ENCODE results near the gene RGS14.

Gene RGS14

DNA sequence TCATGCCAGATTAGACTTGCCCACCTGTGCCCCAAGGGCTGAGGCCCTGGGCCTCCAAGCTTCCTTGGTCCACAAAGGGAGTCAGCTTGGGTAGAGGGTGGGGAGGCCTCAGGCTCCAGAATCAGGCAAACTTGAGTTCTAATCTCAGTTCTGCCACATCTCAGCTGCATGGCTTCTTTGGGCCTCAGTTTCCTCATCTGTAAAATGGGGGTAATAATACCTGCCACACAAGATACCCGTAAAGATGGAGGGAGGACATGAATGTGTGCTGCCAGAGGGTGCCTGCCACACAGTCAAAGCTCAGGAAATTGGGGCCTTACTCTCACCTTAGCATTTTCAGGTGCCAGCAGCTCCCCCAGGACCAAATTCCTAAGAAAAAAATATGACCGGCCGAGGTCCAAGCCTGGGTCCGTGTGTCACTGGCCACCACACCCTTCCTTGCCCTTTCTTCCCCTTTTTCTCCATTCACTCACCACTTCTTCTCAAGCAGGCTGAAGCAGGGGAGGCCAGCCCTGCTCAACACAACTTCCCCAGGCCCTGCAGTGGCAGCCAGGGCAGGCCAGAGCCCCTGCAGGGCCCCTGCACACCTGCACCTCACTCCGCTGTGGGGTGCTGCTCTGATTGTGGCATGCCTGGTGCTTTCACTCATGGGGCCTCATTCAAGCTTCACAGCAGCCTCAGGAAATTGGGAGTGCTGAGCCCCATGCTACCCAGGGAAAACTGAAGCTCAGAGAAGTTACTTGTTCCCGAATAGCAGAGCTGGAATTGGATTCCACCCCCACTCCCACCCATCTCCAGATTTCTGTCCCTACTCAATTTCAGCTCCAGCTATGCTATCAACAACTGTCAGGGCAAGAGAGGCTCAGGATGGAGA lies 3.9 kb downstream of the RGS14 start:
- no peak overlapping the region for H3K4me3 ChIP-seq (ENCODE audit: control insufficient read depth, low read depth, low read length)
- TF ChIP-seq, protein P1, sequence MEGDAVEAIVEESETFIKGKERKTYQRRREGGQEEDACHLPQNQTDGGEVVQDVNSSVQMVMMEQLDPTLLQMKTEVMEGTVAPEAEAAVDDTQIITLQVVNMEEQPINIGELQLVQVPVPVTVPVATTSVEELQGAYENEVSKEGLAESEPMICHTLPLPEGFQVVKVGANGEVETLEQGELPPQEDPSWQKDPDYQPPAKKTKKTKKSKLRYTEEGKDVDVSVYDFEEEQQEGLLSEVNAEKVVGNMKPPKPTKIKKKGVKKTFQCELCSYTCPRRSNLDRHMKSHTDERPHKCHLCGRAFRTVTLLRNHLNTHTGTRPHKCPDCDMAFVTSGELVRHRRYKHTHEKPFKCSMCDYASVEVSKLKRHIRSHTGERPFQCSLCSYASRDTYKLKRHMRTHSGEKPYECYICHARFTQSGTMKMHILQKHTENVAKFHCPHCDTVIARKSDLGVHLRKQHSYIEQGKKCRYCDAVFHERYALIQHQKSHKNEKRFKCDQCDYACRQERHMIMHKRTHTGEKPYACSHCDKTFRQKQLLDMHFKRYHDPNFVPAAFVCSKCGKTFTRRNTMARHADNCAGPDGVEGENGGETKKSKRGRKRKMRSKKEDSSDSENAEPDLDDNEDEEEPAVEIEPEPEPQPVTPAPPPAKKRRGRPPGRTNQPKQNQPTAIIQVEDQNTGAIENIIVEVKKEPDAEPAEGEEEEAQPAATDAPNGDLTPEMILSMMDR (IDR thresholded peaks at IDR 0.05; ENCODE audit: control insufficient read depth, insufficient read depth, low read depth, low read length, missing control alignments): no peak
- no peak for DNase-seq (ENCODE audit: low read depth)

DNA sequence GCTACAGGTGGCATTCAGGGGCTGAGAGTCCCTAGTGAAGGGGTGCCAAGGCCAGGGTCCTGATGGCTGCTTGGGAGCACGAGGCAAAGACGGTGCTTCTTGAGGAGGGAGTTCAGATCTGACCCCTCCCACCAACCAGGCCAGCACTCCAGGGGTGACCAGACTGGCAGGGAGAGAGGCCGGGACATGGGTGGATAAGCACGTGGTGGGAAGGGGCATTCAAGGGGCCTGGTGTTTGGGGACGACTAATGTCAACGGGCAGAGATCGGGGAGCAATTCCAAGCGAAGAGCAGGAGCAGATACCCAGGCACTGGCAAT lies 4.5 kb downstream of the RGS14 start:
- H3K4me3 ChIP-seq (ENCODE audit: control insufficient read depth, low read depth, low read length): no peak overlapping the region
- TF ChIP-seq, protein P1 (IDR thresholded peaks at IDR 0.05; ENCODE audit: control insufficient read depth, insufficient read depth, low read depth, low read length, missing control alignments): no peak
- DNase-seq (ENCODE audit: low read depth): no peak

DNA sequence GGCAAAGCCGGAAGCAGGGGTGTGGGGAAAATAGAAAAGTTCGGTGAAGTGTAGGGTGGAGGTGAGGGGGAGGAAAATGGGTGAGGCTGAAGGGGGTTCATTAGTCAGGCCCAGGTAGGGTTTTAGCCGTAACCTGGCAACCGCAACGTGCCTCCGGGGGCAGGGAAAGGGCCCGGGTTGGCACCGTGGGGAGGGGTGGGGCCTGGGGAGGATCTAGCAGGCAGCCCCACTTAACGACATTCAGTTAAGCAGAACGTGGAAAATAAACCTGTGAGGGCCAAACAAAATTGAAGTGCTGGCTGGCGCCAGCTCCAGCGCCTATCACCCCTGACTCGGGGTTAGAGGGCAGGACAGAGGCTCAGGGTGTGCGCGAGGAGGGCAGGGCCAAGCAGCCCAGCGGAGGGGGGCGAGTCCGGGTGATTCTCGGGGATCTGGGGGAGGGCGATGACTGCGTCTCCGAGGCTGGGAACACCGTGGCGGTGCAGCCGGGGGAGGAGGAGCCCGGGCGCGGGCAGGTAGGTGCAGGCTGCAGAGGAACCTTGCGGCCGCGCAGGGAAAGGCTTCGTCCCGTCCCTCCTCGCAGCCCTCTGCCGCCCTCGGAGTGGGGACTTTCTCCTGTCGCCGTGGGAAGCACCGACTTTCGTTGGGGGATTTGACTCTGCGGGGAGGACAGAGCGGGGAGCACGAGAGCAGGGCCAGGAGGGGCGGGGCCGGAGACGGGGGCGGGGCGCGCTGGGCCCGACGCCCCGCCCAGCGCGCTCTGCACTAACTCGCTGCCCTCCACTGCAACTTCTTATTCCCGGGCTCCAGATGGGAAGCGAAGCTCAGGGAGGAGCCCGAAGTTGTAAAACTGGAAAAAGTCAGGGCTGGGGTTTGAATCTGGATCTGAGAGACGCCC lies 5.1 kb downstream of the RGS14 start:
- peak overlapping the region; percentile 40 for H3K4me3 ChIP-seq (ENCODE audit: control insufficient read depth, low read depth, low read length)
- DNase-seq (ENCODE audit: low read depth): no peak
- TF ChIP-seq, protein P1 (IDR thresholded peaks at IDR 0.05; ENCODE audit: control insufficient read depth, insufficient read depth, low read depth, low read length, missing control alignments): no peak

DNA sequence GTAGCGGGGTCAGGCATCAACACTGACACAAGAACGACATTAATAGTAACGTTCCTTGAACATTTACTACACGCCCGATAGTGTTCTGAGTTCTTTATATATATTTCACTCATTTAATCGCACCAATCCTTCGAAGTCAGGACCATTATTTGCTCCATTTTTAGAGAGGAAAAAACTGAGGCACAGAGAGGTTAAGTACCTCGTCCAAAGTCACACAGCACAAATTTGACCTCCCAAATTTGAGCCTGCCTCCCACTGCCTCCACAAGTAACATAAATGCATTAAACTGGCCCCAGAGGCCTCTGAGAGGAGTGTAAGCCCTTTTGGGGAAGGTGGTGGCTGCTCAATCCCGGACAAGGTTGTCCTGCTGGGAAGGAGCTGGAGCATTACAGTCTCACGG lies 5.8 kb downstream of the RGS14 start:
- H3K4me3 ChIP-seq (ENCODE audit: control insufficient read depth, low read depth, low read length): peak overlapping the region; percentile 10
- TF ChIP-seq, protein P1 (IDR thresholded peaks at IDR 0.05; ENCODE audit: control insufficient read depth, insufficient read depth, low read depth, low read length, missing control alignments): no peak
- no peak for DNase-seq (ENCODE audit: low read depth)

DNA sequence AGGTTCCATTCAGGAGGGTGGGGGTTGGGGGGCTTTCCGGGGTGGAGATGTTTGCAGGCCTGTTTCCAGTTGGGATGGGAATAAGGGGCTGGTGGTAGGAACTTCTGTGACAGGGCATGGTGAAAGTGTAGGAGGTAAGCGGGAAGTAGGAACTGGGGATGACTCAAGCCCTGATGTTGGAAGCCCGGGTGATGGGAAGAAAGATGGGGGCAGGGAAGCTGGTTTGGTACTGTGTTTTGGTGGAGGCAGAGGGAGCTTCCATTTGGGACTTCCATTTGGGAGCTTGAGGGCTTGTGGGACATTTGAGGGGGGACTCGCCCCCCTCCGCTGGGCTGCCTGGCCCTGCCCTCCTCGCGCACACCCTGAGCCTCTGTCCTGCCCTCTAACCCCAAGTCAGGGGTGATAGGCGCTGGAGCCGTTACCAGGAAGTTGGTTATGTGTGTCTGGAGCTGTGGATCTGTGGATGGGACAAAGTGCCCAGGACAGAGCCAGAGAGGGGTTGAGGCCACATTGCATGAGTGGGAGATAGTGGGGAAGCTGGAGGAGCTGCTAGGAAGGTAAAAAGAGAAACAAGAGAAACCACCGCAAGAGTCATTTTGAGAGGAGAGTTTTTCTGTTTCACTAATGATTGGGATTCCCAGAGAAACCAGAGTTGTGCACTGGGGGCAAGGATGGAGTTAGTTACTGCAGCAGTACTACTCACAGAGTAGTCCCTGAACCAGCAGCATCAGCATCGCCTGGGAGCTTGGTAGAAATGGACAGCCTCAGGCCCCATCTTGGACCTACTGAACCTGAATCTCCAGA lies 6.6 kb downstream of the RGS14 start:
- no peak overlapping the region for H3K4me3 ChIP-seq (ENCODE audit: control insufficient read depth, low read depth, low read length)
- DNase-seq (ENCODE audit: low read depth): no peak
- TF ChIP-seq, protein P1 (IDR thresholded peaks at IDR 0.05; ENCODE audit: control insufficient read depth, insufficient read depth, low read depth, low read length, missing control alignments): no peak

DNA sequence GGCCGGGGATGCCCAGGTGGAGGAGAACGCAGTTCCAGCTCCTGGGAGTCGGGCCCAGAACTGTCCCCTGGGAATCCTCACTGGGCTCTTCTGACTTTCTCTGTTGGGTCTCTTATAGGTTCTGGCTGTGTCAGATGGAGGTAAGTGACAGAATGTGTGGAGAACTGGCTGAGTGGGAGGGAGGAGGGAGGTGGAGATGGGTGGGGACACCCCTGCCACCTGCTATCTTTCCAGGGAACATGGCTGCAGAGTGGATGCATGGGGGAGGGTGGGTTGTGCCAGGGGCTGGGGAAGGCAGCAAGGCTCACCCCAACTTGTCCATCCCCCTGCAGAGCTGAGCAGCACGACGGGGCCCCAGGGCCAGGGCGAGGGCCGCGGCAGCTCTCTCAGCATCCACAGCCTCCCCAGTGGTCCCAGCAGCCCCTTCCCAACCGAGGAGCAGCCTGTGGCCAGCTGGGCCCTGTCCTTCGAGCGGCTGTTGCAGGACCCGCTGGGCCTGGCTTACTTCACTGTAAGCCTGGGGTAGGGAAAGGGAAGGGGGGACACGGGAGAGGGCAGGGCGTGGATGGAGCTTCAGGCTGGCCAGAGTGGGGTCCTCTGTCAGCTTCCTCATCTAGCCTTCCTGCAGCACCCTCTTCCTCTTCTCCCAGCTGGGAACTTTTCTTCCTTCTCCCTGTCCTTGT lies 8.3 kb downstream of the RGS14 start:
- TF ChIP-seq, protein P1 (IDR thresholded peaks at IDR 0.05; ENCODE audit: control insufficient read depth, insufficient read depth, low read depth, low read length, missing control alignments): no peak
- H3K4me3 ChIP-seq (ENCODE audit: control insufficient read depth, low read depth, low read length): no peak overlapping the region
- DNase-seq (ENCODE audit: low read depth): no peak

Data from AG09309 (cell line).